RWPE2 (cell line): Measurements from ENCODE around the gene OSBPL6.

ENCODE experiments used
- ATAC-seq: fragments of 200-7000 bp; cut with Tn5 transposase; 3 replicates; pipeline ENCODE4 v1.9.1; 2021; ENCODE audit warnings: low read depth
- DNase-seq: peaks from one replicate; pipeline ENCODE4 v3.0.0-alpha.2; 2020; ENCODE audit warnings: low spot score
- H3K27ac ChIP-seq: fragments of 450-650 bp; 2 replicates; pipeline ENCODE4 v1.5.1; 2017; ENCODE audit warnings: mild to moderate bottlenecking; ENCODE audit not compliant: poor library complexity, severe bottlenecking
- H3K27me3 ChIP-seq: fragments of 250-450 bp; sonication (Bioruptor Pico); 2 replicates; pipeline ENCODE4 v1.5.1; 2021; ENCODE audit warnings: mild to moderate bottlenecking, moderate library complexity; ENCODE audit not compliant: insufficient read depth, poor library complexity, severe bottlenecking
- H3K36me3 ChIP-seq: fragments of 250-450 bp; sonication (Bioruptor Pico); 2 replicates; pipeline ENCODE4 v1.5.1; 2020; ENCODE audit warnings: low read depth, mild to moderate bottlenecking, moderate library complexity
- H3K4me1 ChIP-seq: fragments of 250-450 bp; sonication (Bioruptor Pico); 2 replicates; pipeline ENCODE4 v1.5.1; 2021; ENCODE audit warnings: mild to moderate bottlenecking, moderate library complexity; ENCODE audit not compliant: insufficient read depth, poor library complexity, severe bottlenecking
- H3K4me3 ChIP-seq: fragments of 250-450 bp; sonication (Bioruptor Pico); 2 replicates; pipeline ENCODE4 v1.5.1; 2021; ENCODE audit warnings: mild to moderate bottlenecking, moderate library complexity; ENCODE audit not compliant: severe bottlenecking
- H3K9me3 ChIP-seq: fragments of 250-450 bp; sonication (Bioruptor Pico); 2 replicates; pipeline ENCODE4 v1.5.1; 2021; ENCODE audit warnings: mild to moderate bottlenecking, moderate library complexity; ENCODE audit not compliant: severe bottlenecking
- TF ChIP-seq, protein P1 (sequence below): fragments of 450-650 bp; IDR thresholded peaks from one replicate; pipeline ENCODE4 v1.5.1; 2017; ENCODE audit warnings: mild to moderate bottlenecking, moderate library complexity; ENCODE audit not compliant: poor library complexity, severe bottlenecking

OSBPL6 gene

DNA sequence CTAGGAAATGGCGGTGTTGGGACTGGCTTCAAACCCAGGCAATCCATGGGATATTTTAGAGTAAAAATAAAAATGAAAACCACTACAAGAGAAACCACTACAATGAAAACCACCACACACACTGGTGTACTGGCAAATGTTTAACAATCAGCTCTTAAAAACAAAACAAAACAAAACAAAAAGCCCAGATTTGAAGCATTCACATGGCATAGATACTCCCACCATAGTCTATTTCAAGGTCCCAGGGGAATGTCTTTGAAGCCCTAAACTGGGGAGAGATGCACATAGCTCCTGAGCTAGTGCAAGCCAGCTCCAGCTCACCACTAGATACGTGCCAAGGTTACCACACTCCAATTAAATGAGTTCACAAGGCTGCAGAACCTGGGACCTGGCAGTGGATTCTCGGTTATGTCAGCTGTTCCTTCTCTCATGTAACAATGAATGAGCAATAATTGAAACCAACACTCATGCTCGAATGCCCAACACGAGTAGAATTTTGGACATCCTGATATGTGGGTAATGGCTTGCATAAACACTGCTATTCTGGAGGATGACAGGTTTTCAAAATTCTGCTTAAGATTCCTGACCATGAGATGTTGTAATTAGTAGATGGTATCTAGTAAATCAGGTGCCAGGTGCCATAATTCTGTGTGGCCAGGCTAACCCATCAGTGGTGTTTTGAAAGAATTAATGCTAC lies 102.2 kb downstream of the OSBPL6 start:
- Histone ChIP-seq H3K9me3 (no peaks in the 10 kb centered on the region), H3K27me3 (no peaks in the 10 kb centered on the region), H3K4me3 (no peak overlapping the region), H3K36me3 (no peaks in the 10 kb centered on the region), H3K4me1 (peaks cover 16% of the 10 kb centered on the region), H3K27ac (no peak overlapping the region)
- DNase-seq (no peak), ATAC-seq (no peak)
- TF ChIP-seq, protein P1, sequence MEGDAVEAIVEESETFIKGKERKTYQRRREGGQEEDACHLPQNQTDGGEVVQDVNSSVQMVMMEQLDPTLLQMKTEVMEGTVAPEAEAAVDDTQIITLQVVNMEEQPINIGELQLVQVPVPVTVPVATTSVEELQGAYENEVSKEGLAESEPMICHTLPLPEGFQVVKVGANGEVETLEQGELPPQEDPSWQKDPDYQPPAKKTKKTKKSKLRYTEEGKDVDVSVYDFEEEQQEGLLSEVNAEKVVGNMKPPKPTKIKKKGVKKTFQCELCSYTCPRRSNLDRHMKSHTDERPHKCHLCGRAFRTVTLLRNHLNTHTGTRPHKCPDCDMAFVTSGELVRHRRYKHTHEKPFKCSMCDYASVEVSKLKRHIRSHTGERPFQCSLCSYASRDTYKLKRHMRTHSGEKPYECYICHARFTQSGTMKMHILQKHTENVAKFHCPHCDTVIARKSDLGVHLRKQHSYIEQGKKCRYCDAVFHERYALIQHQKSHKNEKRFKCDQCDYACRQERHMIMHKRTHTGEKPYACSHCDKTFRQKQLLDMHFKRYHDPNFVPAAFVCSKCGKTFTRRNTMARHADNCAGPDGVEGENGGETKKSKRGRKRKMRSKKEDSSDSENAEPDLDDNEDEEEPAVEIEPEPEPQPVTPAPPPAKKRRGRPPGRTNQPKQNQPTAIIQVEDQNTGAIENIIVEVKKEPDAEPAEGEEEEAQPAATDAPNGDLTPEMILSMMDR: no peak

DNA sequence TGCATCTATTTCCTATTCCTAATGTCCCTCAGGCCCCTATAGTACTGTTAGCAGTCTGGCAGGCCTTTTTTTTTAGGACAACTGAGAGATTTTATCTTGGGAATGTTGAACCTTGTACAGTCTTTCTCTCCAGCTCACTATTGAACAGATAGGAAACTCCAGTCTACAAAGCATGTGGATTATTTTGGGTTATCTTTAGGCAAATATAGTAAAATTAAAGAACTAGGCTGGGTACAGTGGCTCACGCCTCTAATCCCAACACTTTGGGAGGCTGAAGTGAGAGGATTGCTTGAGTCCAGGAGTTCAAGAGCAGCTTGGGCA lies 102.7 kb downstream of the OSBPL6 start:
- ATAC-seq: no peak
- TF ChIP-seq, protein P1: no peak
- Histone ChIP-seq H3K27ac (no peak overlapping the region), H3K36me3 (no peaks in the 10 kb centered on the region), H3K4me3 (no peak overlapping the region), H3K9me3 (no peaks in the 10 kb centered on the region), H3K27me3 (no peaks in the 10 kb centered on the region), H3K4me1 (peaks cover 16% of the 10 kb centered on the region)
- no peak for DNase-seq

DNA sequence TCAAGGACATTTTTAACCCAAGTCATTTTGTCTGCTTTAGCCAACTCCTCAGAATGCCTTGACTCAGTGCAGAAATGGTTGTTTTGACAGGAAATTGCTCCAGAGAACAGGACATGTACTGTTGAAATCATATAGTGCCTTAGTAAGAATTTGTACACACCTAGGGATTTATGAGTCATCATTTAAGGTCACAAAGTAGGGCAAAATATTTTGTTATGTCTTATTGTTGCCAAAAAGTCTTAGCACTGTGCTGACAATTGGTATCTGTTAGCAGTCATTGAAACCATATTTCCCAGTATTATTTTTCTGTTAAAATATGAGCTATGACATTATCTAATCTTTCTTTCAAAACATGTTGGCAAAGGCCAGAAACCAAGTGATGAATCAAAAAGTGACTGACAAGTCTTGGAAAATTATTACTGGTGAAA lies 104.5 kb downstream of the OSBPL6 start:
- no peak overlapping the region for H3K4me3 ChIP-seq
- H3K9me3 ChIP-seq: no peaks in the 10 kb centered on the region
- H3K27me3 ChIP-seq: no peaks in the 10 kb centered on the region
- peaks cover 16% of the 10 kb centered on the region for H3K4me1 ChIP-seq
- peak overlapping the region; percentile 80 for H3K27ac ChIP-seq
- TF ChIP-seq, protein P1: no peak
- H3K36me3 ChIP-seq: no peaks in the 10 kb centered on the region
- DNase-seq (no peak), ATAC-seq (peak; percentile 97)

DNA sequence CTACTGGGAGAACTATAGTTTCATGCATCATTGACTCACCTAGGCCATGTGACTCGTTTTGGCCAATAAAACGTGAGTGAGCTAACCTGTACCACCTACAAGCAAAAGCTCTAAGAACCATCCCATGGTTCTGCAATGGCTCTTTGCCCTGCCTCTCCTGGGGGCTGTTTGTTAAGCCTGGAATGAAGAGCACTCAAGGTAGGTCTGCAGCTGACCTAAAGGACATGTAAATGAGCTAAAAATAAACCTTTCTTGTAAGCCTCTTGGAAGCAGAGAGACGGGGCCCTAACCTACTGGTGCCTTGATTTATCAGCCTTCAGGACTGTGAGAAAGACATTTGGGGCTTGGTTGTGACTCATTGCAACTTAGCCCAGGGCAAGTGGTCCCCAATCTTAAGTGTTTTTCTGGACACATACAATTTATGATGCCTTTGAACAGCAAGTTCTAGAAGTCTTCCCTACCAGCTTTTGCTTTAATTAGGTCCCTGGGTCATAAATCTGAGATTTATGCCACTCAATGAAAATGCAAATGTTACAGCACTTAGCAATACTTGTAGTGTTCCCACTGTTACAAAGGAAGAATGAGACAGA lies 107.4 kb downstream of the OSBPL6 start:
- Histone ChIP-seq H3K27ac (no peak overlapping the region), H3K27me3 (no peaks in the 10 kb centered on the region), H3K4me3 (no peak overlapping the region), H3K4me1 (peaks cover 16% of the 10 kb centered on the region), H3K9me3 (no peaks in the 10 kb centered on the region), H3K36me3 (no peaks in the 10 kb centered on the region)
- ATAC-seq: no peak
- TF ChIP-seq, protein P1: no peak
- DNase-seq: no peak

DNA sequence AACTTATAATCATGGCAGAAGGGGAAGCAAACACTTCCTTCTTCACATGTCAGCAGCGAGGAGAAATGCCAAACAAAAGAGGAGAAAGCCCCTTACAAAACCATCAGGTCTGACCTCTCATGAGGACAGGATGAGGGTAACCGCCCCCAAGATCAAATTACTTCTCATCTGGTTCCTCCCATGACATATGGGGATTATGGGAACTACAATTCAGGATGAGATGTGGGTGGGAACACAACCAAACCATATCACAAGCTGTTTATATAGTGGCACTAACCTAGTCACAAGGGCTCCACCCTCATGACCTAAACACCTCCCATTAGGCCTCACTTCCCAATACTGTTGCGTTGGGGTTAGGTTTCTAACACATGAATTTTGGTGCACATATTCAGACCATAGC lies 110.0 kb downstream of the OSBPL6 start:
- Histone ChIP-seq H3K4me1 (peaks cover 3% of the 10 kb centered on the region), H3K27ac (no peak overlapping the region), H3K36me3 (no peaks in the 10 kb centered on the region), H3K4me3 (no peak overlapping the region), H3K9me3 (no peaks in the 10 kb centered on the region), H3K27me3 (no peaks in the 10 kb centered on the region)
- no peak for ATAC-seq
- no peak for DNase-seq
- TF ChIP-seq, protein P1: no peak
